Neural progenitor cell (in vitro differentiated cells): ENCODE results near the gene MBP. TPM values are rescaled to one million over a fixed set of nuclear protein-coding genes. Genes with fewer than 3 reads are reported as not detected.

Experiments
- DNase-seq: peaks from one replicate; pipeline ENCODE4 v3.0.0-alpha.2; 2016; ENCODE audit warnings: low spot score
- H2AFZ ChIP-seq: fragments of 200-600 bp; sonication (generic); replicated peaks from 2 replicates; pipeline ENCODE4 v1.6.1; 2016; ENCODE audit warnings: antibody characterized with exemption
- H3F3A ChIP-seq: fragments of 200-600 bp; sonication (generic); 2 replicates; pipeline ENCODE4 v1.6.1; 2016; ENCODE audit warnings: antibody characterized with exemption, low read depth
- H3K27ac ChIP-seq: fragments of 200-600 bp; sonication (generic); 2 replicates; pipeline ENCODE4 v1.5.1; 2016; ENCODE audit warnings: mild to moderate bottlenecking
- H3K27me3 ChIP-seq: fragments of 200-600 bp; sonication (generic); 2 replicates; pipeline ENCODE4 v1.6.1; 2016; ENCODE audit warnings: mild to moderate bottlenecking, moderate library complexity
- H3K36me3 ChIP-seq: fragments of 200-600 bp; sonication (generic); 2 replicates; pipeline ENCODE4 v1.5.1; 2016
- H3K4me1 ChIP-seq: fragments of 200-600 bp; sonication (generic); 2 replicates; pipeline ENCODE4 v1.6.1; 2016; ENCODE audit warnings: mixed run types
- H3K4me2 ChIP-seq: fragments of 200-600 bp; sonication (generic); 2 replicates; pipeline ENCODE4 v1.6.1; 2016
- H3K4me3 ChIP-seq: fragments of 200-600 bp; sonication (generic); 2 replicates; pipeline ENCODE4 v1.5.1; 2016
- H3K79me2 ChIP-seq: fragments of 200-600 bp; sonication (generic); 2 replicates; pipeline ENCODE4 v1.6.1; 2016; ENCODE audit warnings: low read depth
- H3K9ac ChIP-seq: fragments of 200-600 bp; sonication (generic); 2 replicates; pipeline ENCODE4 v1.6.1; 2016
- H3K9me3 ChIP-seq: fragments of 200-600 bp; sonication (generic); 2 replicates; pipeline ENCODE4 v1.5.1; 2016; ENCODE audit warnings: low read depth
- H4K20me1 ChIP-seq: fragments of 200-600 bp; sonication (generic); 2 replicates; pipeline ENCODE4 v1.6.1; 2016; ENCODE audit warnings: low read depth
- H3K27ac Mint-ChIP-seq: 3 replicates; pipeline ENCODE4 v1.8.0; 2021; ENCODE audit warnings: mixed read lengths
- H3K27me3 Mint-ChIP-seq: 2 replicates; pipeline ENCODE4 v1.8.0; 2022; ENCODE audit warnings: low read depth, mild to moderate bottlenecking, inconsistent platforms, moderate library complexity, mixed read lengths; ENCODE audit not compliant: insufficient read depth
- H3K36me3 Mint-ChIP-seq: 3 replicates; pipeline ENCODE4 v1.8.0; 2021; ENCODE audit warnings: mixed read lengths
- H3K4me1 Mint-ChIP-seq: 3 replicates; pipeline ENCODE4 v1.8.0; 2021; ENCODE audit warnings: mixed read lengths
- H3K4me3 Mint-ChIP-seq: 3 replicates; pipeline ENCODE4 v1.8.0; 2021; ENCODE audit warnings: mild to moderate bottlenecking, moderate library complexity, mixed read lengths
- H3K9me3 Mint-ChIP-seq: 3 replicates; pipeline ENCODE4 v1.8.0; 2020; ENCODE audit warnings: mixed read lengths
- EZH2 ChIP-seq: fragments of 200-600 bp; sonication (generic); IDR thresholded peaks from 2 replicates; pipeline ENCODE4 v1.6.1; 2017; ENCODE audit warnings: antibody characterized with exemption, mild to moderate bottlenecking, moderate library complexity
- EZH2phosphoT487 ChIP-seq: fragments of 200-600 bp; sonication (generic); IDR thresholded peaks from 2 replicates; pipeline ENCODE4 v1.6.1; 2017; ENCODE audit warnings: antibody characterized with exemption
- total RNA-seq: library from RNA; depleted of rRNA; stranded (reverse); fragments of >200 nt; gene quantifications from 2 replicates; pipeline ENCODE4 v1.2.3, GENCODE V29; 2015; ENCODE audit warnings: low replicate concordance
- TF ChIP-seq, protein P1 (sequence below): fragments of 200-600 bp; sonication (generic); IDR thresholded peaks from 2 replicates; pipeline ENCODE4 v1.5.1; 2017; ENCODE audit warnings: antibody characterized with exemption, mild to moderate bottlenecking

Gene MBP
- total RNA-seq, 1 donor from 2014 or later = 0.64 TPM

DNA sequence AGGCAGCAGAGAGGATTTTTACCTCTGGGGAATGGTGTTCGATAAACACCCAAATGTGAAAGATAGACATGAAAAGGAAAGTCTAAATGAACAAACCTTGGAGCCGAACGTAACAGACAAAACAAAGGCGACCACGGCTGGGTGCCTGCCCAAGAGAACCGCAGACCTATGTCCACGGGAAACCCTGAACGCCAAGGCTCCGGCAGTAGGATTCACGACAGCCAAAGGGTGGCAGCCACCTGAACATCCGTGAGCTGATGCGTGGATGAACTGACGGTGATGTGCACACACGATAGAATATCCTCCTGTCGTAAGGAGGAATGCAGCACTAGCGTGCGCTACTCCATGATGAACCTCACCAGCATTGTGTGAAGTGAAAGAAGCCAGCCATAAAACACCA, 85.6 kb downstream of the MBP start:
- no peak for DNase-seq
- Mint-ChIP-seq H3K36me3 (no peaks in the 10 kb centered on the region), H3K9me3 (no peaks in the 10 kb centered on the region), H3K4me3 (no peak overlapping the region), H3K4me1 (peaks cover 23% of the 10 kb centered on the region), H3K27me3 (no peaks in the 10 kb centered on the region), H3K27ac (peak overlapping the region; percentile 0)
- Histone ChIP-seq H3K27ac (no peak overlapping the region), H3F3A (no peaks in the 10 kb centered on the region), H3K79me2 (no peaks in the 10 kb centered on the region), H3K4me1 (peaks cover 16% of the 10 kb centered on the region), H3K4me2 (no peak overlapping the region), H3K36me3 (no peaks in the 10 kb centered on the region), H3K27me3 (no peaks in the 10 kb centered on the region), H2AFZ (no peak overlapping the region), H3K9ac (no peak overlapping the region), H4K20me1 (no peaks in the 10 kb centered on the region), H3K4me3 (no peak overlapping the region), H3K9me3 (no peaks in the 10 kb centered on the region)
- TF ChIP-seq, protein P1, sequence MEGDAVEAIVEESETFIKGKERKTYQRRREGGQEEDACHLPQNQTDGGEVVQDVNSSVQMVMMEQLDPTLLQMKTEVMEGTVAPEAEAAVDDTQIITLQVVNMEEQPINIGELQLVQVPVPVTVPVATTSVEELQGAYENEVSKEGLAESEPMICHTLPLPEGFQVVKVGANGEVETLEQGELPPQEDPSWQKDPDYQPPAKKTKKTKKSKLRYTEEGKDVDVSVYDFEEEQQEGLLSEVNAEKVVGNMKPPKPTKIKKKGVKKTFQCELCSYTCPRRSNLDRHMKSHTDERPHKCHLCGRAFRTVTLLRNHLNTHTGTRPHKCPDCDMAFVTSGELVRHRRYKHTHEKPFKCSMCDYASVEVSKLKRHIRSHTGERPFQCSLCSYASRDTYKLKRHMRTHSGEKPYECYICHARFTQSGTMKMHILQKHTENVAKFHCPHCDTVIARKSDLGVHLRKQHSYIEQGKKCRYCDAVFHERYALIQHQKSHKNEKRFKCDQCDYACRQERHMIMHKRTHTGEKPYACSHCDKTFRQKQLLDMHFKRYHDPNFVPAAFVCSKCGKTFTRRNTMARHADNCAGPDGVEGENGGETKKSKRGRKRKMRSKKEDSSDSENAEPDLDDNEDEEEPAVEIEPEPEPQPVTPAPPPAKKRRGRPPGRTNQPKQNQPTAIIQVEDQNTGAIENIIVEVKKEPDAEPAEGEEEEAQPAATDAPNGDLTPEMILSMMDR = no peak
- TF ChIP-seq EZH2phosphoT487 (no peak), EZH2 (no peak)

DNA sequence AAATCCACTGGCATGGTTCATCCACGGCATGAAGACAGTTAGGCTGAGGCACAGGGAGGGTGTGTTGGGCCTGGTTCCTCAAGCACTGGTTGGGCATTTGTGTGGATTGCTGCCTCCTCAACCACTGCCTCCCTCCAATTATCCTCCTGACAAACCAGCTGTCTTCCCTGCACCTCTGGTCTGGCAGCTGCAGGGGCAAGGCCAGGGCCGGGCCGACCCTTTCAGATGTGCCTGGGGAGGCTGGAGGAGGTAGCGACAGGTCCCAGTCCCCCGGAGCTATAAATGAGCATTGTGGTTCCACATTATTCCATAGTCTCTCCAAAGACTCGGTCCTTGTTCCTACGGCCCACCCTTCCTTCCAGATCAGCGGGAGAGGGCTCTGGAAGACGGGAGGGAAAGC, 86.2 kb downstream of the MBP start:
- no peaks in the 10 kb centered on the region for H3K27me3 ChIP-seq
- Mint-ChIP-seq H3K27me3 (no peaks in the 10 kb centered on the region), H3K4me3 (no peak overlapping the region), H3K4me1 (peaks cover 25% of the 10 kb centered on the region), H3K27ac (no peak overlapping the region), H3K9me3 (no peaks in the 10 kb centered on the region), H3K36me3 (no peaks in the 10 kb centered on the region)
- H3F3A ChIP-seq = no peaks in the 10 kb centered on the region
- H3K36me3 ChIP-seq = no peaks in the 10 kb centered on the region
- no peaks in the 10 kb centered on the region for H4K20me1 ChIP-seq
- H2AFZ ChIP-seq = no peak overlapping the region
- no peak for TF ChIP-seq EZH2phosphoT487
- TF ChIP-seq EZH2 = no peak
- TF ChIP-seq, protein P1 = no peak
- H3K9ac ChIP-seq = no peak overlapping the region
- no peak for DNase-seq
- H3K79me2 ChIP-seq = no peaks in the 10 kb centered on the region
- no peaks in the 10 kb centered on the region for H3K9me3 ChIP-seq
- no peak overlapping the region for H3K4me2 ChIP-seq
- H3K4me1 ChIP-seq = peaks cover 19% of the 10 kb centered on the region
- no peak overlapping the region for H3K4me3 ChIP-seq
- no peak overlapping the region for H3K27ac ChIP-seq

DNA sequence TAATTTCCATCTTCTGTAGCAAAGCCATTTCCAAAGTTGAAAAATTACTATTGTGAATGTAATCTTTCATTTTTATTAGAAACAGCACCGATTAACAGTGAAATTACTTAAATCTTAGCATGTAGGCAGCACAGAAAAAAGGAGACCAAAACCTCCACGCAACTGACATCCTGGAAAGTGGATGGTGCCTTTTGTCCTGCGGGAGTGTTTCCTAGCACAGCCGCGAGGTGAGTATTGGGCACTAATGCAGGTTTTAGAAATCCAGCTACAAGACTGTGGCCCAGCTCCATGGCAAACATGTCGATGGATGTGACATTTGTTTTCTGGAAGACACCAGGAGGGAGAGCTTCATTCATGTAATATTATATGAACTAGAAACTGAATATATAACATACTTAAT, 86.9 kb downstream of the MBP start:
- Histone ChIP-seq H4K20me1 (no peaks in the 10 kb centered on the region), H3K79me2 (no peaks in the 10 kb centered on the region), H2AFZ (no peak overlapping the region), H3K4me1 (peaks cover 19% of the 10 kb centered on the region), H3K9me3 (no peaks in the 10 kb centered on the region), H3K27ac (no peak overlapping the region), H3K9ac (no peak overlapping the region), H3K4me3 (no peak overlapping the region), H3K4me2 (no peak overlapping the region), H3K36me3 (no peaks in the 10 kb centered on the region), H3K27me3 (no peaks in the 10 kb centered on the region), H3F3A (no peaks in the 10 kb centered on the region)
- Mint-ChIP-seq H3K4me1 (peaks cover 25% of the 10 kb centered on the region), H3K9me3 (no peaks in the 10 kb centered on the region), H3K27ac (no peak overlapping the region), H3K27me3 (no peaks in the 10 kb centered on the region), H3K4me3 (no peak overlapping the region), H3K36me3 (no peaks in the 10 kb centered on the region)
- TF ChIP-seq, protein P1 = no peak
- TF ChIP-seq EZH2phosphoT487 = no peak
- TF ChIP-seq EZH2 = no peak
- DNase-seq = no peak
